Activated naive CD4-positive, alpha-beta T cell treated with anti-CD3 and anti-CD28 coated beads, Interleukin-2, amount 50 U/mL, for 24 hours (primary cell): Measurements from ENCODE around the gene BLZF1.
A peak's percentile ranks its signal among the peaks of the same experiment; 100 is the strongest.
"Not testable (repeated sequence)": the region's sequence is repeated elsewhere in the genome, so short reads cannot be mapped to it uniquely, and the experiment has no call there.

Experiments
- H3K27ac Mint-ChIP-seq: one replicate; pipeline ENCODE4 v1.8.0; 2021; ENCODE audit warnings: mild to moderate bottlenecking, mixed read lengths
- H3K27me3 Mint-ChIP-seq: one replicate; pipeline ENCODE4 v1.8.0; 2021; ENCODE audit warnings: mixed read lengths
- H3K36me3 Mint-ChIP-seq: one replicate; pipeline ENCODE4 v1.8.0; 2021; ENCODE audit warnings: mixed read lengths
- H3K4me1 Mint-ChIP-seq: one replicate; pipeline ENCODE4 v1.8.0; 2021; ENCODE audit warnings: mixed read lengths
- H3K4me3 Mint-ChIP-seq: one replicate; pipeline ENCODE4 v1.8.0; 2021; ENCODE audit warnings: mild to moderate bottlenecking, mixed read lengths
- H3K9me3 Mint-ChIP-seq: one replicate; pipeline ENCODE4 v1.8.0; 2021; ENCODE audit warnings: mixed read lengths

BLZF1 gene, protein sequence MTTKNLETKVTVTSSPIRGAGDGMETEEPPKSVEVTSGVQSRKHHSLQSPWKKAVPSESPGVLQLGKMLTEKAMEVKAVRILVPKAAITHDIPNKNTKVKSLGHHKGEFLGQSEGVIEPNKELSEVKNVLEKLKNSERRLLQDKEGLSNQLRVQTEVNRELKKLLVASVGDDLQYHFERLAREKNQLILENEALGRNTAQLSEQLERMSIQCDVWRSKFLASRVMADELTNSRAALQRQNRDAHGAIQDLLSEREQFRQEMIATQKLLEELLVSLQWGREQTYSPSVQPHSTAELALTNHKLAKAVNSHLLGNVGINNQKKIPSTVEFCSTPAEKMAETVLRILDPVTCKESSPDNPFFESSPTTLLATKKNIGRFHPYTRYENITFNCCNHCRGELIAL

DNA sequence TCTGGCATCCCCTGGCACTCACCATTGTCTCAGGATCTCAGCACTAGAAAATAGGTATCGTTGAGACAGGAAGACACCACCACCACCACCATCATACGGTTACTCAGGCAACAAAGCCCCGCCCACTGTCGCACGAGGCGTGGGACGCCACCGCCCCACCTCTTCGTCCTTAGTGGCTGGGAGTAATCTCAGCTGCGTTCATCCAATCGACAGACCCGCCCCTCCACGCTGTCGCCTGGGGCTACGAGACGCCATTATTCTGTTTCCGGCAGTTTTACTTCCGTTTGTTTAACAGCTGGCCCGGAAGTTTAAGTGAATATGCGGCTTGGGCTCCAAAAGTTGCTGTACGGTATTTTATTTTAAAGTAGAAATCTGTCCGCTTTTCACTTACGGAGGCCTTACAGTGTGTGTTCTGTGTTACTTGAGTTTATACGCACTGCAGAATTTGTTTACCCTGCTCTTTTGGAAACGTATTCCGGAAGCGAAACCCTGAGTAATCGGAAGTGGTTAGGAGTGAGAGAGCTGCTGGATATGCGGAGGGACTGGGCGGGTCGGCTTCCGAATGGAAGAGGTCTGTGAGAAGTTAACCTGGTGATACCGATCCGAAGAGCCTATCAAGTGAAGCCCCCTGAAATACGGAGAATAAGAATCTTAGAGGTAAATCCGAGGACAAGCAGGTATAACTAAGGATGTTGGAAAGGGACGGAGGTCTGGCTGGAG lies at the start of gene BLZF1, which contains the start of gene NME7:
BLZF1 (plus strand) TSS at position 510 of the 720 bp plus-strand sequence. CDS start 1,328 bp downstream, outside the sequence.
NME7 (minus strand) TSS at position 112 of the 720 bp plus-strand sequence; CDS start at position 25, 87 bp downstream.
- Mint-ChIP-seq H3K4me1 (peaks cover 23% of the 10 kb centered on the region), H3K36me3 (peaks cover 15% of the 10 kb centered on the region), H3K27ac (no peak within 1 kb of the TSS), H3K27me3 (no peaks in the 10 kb centered on the region), H3K9me3 (no peaks in the 10 kb centered on the region), H3K4me3 (no peak within 1 kb of the TSS)

DNA sequence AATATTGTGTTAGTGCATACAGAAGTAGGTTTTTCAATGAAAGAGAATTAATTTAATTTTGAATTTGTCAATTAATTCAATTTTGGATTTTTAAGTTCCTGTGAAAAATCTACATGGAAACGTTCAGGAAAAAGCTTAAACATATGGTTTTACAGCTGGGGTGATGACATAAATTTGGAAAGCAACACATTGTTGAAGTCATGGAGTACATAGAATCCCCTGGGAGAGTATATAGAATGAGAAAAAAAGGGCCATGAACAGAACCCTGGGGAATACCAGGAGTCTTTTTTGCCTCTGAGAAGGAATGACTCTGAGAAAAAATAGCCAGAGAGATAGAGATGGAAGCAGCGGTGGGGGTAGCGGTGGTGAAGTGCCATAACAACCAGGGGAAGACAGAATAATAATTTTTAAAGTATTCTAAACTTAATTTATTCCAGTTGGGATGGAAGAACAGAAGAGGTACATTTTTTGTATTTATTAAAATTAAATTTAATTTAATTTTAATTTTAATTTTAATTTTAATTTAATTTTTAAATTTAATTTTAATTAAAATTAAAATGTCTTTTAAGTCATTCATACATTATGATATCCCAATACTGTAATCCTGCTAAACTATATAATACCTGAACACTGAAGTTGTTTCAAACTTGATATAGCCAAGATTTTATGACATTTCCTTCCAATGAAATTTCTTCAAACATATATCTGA lies 49.3 kb upstream of the BLZF1 start:
- H3K27ac Mint-ChIP-seq = no peak overlapping the region
- peaks cover 8% of the 10 kb centered on the region for H3K4me1 Mint-ChIP-seq
- peaks cover 18% of the 10 kb centered on the region for H3K36me3 Mint-ChIP-seq
- no peaks in the 10 kb centered on the region for H3K27me3 Mint-ChIP-seq
- H3K9me3 Mint-ChIP-seq = no peaks in the 10 kb centered on the region
- no peak overlapping the region for H3K4me3 Mint-ChIP-seq

DNA sequence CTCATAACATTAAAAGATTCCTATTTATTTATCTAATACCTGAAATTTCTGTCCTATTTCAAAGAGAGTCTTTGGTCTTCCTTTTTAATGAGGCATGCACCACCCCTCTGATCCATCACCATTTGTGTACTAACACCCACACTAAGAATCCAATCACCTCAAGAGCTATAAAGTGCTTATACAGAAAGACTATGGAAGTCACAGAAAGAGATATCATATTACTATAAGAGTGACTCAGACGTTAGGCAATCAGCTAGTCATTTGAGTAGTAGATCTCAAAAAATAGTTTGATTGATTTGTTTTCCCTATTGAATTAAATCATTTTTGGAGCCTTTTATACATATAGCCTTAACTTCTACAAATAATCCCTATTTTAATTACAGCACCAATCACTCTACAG lies 46.5 kb upstream of the BLZF1 start:
- no peaks in the 10 kb centered on the region for H3K27me3 Mint-ChIP-seq
- H3K4me3 Mint-ChIP-seq = no peak overlapping the region
- H3K9me3 Mint-ChIP-seq = no peaks in the 10 kb centered on the region
- H3K27ac Mint-ChIP-seq = no peak overlapping the region
- H3K36me3 Mint-ChIP-seq = peaks cover 18% of the 10 kb centered on the region
- H3K4me1 Mint-ChIP-seq = peaks cover 9% of the 10 kb centered on the region

DNA sequence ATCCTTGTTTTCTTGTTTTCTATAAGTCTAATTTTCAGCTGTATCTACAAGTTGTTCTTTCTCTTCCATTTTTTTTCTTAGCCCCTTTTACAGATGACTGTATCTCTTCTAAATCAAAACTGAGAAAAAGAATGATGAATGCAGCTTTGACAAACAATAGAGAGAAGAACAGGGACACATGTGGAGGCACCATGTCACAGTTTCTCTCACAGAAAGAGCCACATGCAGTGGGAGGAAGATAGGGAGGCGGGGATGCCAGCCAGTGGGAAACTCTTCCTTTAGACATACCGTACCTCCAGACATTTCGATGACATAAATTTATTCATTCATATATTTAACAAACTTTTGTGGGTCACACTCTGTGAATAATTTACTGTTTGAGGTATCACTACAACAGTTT lies 45.9 kb upstream of the BLZF1 start:
- H3K27ac Mint-ChIP-seq = no peak overlapping the region

DNA sequence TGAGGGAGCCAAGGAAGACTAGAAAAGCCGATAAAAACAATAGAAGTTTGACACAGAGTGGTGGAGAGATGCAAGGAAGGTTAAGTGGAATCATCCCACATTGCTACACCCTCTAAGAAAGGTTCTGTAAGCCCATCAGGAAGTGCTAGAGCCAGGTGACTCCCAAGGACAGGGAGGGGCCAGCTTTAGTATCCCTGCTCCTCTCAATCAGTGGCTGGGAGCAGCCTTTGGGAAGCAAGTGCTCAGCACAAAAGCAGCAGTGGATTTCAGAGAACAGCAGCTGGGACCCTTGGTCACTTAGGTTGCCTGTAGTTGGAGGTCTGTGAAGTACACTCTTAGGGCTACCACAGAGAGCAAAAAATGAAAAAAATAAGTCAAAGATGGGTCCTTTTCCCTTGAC lies 42.9 kb upstream of the BLZF1 start:
- peaks cover 21% of the 10 kb centered on the region for H3K4me1 Mint-ChIP-seq
- no peaks in the 10 kb centered on the region for H3K27me3 Mint-ChIP-seq
- H3K4me3 Mint-ChIP-seq = no peak overlapping the region
- peaks cover 9% of the 10 kb centered on the region for H3K9me3 Mint-ChIP-seq
- no peak overlapping the region for H3K27ac Mint-ChIP-seq
- peaks cover 15% of the 10 kb centered on the region for H3K36me3 Mint-ChIP-seq

More for the DNA sequence above, 45.9 kb upstream of the BLZF1 start:
- Mint-ChIP-seq H3K4me1 (peaks cover 15% of the 10 kb centered on the region), H3K36me3 (peaks cover 16% of the 10 kb centered on the region), H3K9me3 (no peaks in the 10 kb centered on the region), H3K4me3 (no peak overlapping the region), H3K27me3 (no peaks in the 10 kb centered on the region)

DNA sequence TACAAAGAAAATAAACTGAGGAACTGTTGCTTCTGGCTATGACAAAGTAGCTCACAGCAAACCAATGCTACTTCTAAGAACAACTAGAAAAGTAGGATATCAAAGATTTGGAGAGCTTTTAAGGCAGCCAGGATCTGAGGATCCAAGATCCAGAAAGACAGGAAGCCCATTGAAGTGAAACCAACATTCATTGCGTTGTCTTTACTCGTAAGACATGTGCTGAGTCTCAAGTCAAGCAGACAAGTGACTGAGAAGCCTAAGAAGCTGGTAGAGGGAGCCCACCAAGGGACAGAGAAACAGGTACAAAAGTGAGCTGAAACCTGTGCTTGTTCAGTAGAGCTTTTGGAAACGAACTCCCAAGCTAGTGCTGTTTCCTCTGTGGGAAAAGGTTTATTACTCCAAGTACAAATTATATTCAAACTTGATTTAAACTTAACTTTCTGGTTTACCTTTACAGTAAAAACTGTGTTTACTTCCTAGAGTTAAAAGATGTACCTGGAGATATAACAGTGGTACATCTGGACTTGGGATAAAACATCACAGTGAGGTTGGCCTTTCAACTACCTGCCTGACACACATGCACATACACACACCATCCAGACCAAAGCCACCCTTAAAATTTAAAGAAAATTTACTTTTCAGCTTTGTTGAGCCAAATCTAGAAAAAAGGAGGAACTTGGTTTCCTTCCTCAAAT lies 41.6 kb upstream of the BLZF1 start:
- Mint-ChIP-seq H3K27me3 (no peaks in the 10 kb centered on the region), H3K4me1 (peaks cover 20% of the 10 kb centered on the region), H3K36me3 (peaks cover 18% of the 10 kb centered on the region), H3K27ac (peak overlapping the region; percentile 17), H3K9me3 (peaks cover 9% of the 10 kb centered on the region), H3K4me3 (no peak overlapping the region)

DNA sequence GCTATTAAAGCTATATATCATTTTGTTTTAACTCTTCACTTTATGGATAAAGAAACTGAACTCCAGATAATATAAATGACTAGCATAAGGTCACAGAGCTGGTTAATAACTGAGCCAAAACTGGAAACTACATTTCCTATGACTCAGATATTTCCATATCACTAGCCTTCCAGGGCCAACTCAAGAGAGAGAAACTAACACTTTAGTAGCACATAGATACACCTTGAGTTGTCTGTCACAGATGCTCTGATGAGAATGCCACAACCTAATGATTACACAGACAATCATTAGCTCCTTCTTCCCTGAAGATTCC lies 41.1 kb upstream of the BLZF1 start:
- Mint-ChIP-seq H3K27me3 (no peaks in the 10 kb centered on the region), H3K27ac (no peak overlapping the region), H3K36me3 (peaks cover 16% of the 10 kb centered on the region), H3K4me3 (no peak overlapping the region), H3K4me1 (peaks cover 17% of the 10 kb centered on the region), H3K9me3 (peaks cover 11% of the 10 kb centered on the region)

DNA sequence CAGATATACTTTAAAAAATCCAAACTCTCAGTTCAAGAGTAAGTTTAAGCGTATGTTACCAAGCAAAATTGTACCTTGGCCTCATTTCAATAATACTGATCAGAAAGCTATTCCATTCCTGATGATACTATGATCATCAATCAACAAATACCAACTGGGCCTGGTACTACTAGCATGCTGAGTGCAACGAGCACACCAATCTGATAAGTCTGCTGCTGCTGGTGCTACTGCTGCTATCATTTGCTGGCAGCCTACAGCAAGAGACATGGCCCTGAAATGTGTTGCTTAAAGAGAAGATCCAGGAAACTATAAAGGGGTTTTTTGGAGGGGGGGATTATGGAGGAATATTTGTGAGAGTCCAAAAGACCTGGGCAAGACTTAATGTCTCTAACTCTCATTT lies 40.1 kb upstream of the BLZF1 start:
- H3K4me3 Mint-ChIP-seq = no peak overlapping the region
- peaks cover 15% of the 10 kb centered on the region for H3K4me1 Mint-ChIP-seq
- peaks cover 19% of the 10 kb centered on the region for H3K9me3 Mint-ChIP-seq
- H3K36me3 Mint-ChIP-seq = peaks cover 14% of the 10 kb centered on the region
- no peak overlapping the region for H3K27ac Mint-ChIP-seq
- no peaks in the 10 kb centered on the region for H3K27me3 Mint-ChIP-seq

DNA sequence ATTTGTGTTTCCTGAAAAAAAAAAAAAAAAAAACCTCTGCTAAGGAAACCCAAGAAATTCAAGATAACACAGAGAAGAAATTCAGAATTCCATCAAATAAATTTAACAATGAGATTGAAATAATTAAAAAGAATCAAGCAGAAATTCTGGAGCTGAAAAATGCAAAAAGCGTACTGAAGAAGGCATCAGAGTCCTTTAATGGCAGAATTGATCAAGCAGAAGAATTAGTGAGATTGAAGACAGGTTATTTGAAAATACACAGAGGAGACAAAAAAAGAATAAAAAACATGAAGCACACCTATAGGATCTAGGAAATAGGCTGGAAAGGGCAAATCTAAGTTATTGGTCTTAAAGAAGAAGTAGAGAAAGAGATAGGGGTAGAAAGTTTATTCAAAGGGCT lies 38.6 kb upstream of the BLZF1 start:
- Mint-ChIP-seq H3K4me1 (peaks cover 26% of the 10 kb centered on the region), H3K27ac (no peak overlapping the region), H3K27me3 (no peaks in the 10 kb centered on the region), H3K4me3 (no peak overlapping the region), H3K9me3 (peaks cover 19% of the 10 kb centered on the region), H3K36me3 (peaks cover 15% of the 10 kb centered on the region)

DNA sequence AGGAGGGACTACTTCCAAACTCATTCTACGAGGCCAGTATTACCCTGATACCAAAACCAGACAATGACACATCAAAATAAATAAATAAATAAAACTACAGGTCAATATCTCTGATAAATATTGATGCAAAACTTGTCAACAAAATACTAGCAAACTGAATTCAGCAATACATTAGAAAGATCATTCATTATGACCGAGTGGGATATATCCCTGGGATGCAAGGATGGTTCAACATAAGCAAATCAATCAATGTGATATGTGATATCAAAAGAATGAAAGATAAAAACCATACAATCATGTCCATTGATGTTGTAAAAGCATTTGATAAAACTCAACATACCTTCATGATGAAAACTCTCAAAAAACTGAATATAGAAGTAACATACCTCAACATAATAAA lies 37.1 kb upstream of the BLZF1 start:
- Mint-ChIP-seq H3K27me3 (no peaks in the 10 kb centered on the region), H3K36me3 (peaks cover 21% of the 10 kb centered on the region), H3K4me3 (no peak overlapping the region), H3K27ac (no peak overlapping the region), H3K9me3 (peaks cover 23% of the 10 kb centered on the region), H3K4me1 (peaks cover 29% of the 10 kb centered on the region)

DNA sequence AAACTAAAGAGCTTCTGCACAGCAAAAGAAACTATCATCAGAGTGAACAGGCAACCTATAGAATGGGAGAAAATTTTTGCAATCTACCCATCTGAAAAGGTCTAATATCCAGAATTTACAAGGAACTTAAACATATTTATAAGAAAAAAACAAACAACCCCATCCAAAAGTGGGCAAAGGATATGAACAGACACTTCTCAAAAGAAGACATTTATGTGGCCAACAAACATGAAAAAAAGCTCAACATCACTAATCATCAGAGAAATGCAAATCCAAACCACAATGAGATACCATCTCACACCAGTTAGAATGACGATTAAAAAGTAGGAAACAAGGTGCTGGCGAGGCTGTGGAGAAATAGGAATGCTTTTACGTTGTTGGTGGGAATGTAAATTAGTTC lies 33.3 kb upstream of the BLZF1 start:
- H3K27ac Mint-ChIP-seq, H3K27me3 Mint-ChIP-seq, H3K4me3 Mint-ChIP-seq: not testable (repeated sequence)
- Mint-ChIP-seq H3K36me3 (peaks cover 23% of the 10 kb centered on the region), H3K4me1 (peaks cover 27% of the 10 kb centered on the region), H3K9me3 (peaks cover 17% of the 10 kb centered on the region)

DNA sequence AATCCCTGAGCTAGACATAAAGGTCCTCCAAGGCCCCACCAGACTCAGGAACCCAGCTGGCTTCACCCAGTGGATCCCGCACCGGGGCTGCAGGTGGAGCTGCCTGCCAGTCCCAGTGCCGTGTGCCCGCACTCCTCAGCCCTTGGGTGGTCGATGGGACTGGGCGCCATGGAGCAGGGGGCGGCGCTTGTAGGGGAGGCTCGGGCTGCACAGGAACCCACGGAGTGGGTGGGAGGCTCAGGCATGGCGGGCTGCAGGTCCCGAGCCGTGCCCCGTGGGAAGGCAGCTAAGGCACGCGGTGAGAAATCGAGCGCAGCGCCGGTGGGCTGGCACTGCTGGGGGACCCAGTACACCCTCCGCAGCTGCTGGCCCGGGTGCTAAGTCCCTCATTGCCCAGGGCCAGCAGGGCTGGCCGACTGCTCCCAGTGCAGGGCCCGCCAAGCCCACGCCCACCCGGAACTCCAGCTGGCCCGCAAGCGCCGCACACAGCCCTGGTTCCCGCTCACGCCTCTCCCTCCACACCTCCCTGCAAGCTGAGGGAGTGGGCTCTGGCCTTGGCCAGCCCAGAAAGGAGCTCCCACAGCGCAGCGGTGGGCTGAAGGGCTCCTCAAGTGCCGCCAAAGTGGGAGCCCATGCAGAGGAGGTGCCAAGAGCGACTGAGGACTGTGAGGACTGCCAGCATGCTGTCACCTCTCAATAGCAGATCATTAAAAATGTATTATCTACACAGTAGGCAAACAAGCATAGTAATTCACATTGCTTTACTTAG lies 30.9 kb upstream of the BLZF1 start:
- H3K4me3 Mint-ChIP-seq, H3K27me3 Mint-ChIP-seq, H3K9me3 Mint-ChIP-seq, H3K27ac Mint-ChIP-seq: not testable (repeated sequence)
- Mint-ChIP-seq H3K36me3 (peaks cover 30% of the 10 kb centered on the region), H3K4me1 (peaks cover 39% of the 10 kb centered on the region)

DNA sequence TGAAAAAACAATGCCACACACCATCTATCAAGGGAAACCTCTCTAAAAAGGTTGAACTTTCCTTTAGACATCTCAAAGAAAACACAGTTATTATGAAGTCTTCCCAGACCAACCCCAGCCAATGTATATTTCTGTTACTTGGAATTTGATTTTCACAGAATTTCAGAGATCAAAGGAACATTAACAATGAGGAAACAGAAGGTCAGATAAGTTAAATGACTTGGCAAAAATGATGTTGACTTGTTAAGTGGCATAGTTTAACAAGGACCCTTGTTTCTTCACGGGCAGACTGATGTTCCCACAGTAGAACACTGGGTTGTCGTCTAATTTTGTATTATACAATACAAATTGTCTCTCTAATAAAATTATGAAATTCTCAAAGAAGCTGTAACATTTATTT lies 29.4 kb upstream of the BLZF1 start:
- Mint-ChIP-seq H3K27me3 (no peaks in the 10 kb centered on the region), H3K9me3 (peaks cover 4% of the 10 kb centered on the region), H3K27ac (no peak overlapping the region), H3K4me3 (no peak overlapping the region), H3K36me3 (peaks cover 27% of the 10 kb centered on the region), H3K4me1 (peaks cover 34% of the 10 kb centered on the region)

DNA sequence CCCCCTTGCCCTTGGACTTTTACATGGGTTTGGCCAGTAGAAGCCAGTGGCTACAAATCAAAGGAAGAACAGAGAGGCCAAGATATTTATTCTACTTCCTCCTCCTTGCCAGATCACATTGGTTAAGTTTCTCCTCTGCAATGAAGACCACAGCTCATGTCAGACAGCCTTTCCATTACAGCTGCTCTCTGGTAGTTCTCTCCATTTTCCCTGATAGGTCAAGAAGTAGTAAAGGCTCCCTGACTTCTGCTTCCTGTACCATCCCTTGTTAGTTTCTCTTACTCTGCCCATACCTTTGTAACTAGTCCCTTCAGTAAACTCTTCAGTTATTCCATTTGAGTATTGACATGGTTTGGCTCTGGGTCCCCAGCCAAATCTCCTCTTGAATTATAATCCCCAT lies 28.2 kb upstream of the BLZF1 start:
- Mint-ChIP-seq H3K4me1 (peaks cover 23% of the 10 kb centered on the region), H3K27ac (peak overlapping the region; percentile 0)

DNA sequence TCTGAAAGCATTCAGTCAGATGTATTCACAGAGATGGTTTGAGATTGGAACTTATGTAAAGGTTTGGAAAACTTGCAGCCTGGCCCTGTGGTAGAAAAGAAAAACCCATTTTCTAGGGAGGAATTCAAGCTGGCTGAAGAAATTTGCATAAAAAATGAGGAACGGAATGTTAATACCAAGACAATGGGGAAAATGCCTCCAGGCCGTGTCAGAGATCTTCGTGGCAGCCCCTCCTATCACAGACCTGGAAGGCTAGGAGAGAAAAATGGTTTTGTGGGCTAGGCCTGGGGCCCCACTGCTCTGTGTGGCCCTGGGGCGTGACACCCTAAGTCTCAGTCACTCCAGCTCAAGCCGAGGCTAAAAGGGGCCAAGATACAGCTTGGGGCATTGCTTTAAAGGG lies 27.1 kb upstream of the BLZF1 start:
- peaks cover 20% of the 10 kb centered on the region for H3K36me3 Mint-ChIP-seq
- H3K4me3 Mint-ChIP-seq = no peak overlapping the region
- H3K27ac Mint-ChIP-seq = no peak overlapping the region
- H3K9me3 Mint-ChIP-seq = no peaks in the 10 kb centered on the region
- H3K27me3 Mint-ChIP-seq = no peaks in the 10 kb centered on the region
- peaks cover 23% of the 10 kb centered on the region for H3K4me1 Mint-ChIP-seq

More for the DNA sequence above, 28.2 kb upstream of the BLZF1 start:
- H3K36me3 Mint-ChIP-seq = peaks cover 25% of the 10 kb centered on the region
- H3K9me3 Mint-ChIP-seq = peaks cover 4% of the 10 kb centered on the region
- H3K27me3 Mint-ChIP-seq = no peaks in the 10 kb centered on the region
- no peak overlapping the region for H3K4me3 Mint-ChIP-seq
